SK-N-SH treated with all-trans-retinoic acid at 6 μM for 48 hours (cell line): ENCODE measurements around the gene ELMO1.

Source experiments
- ARNTL ChIP-seq: fragments of 450-650 bp; formaldehyde crosslinking; IDR thresholded peaks from 2 replicates; pipeline ENCODE4 v1.5.0; 2020; ENCODE audit warnings: low read depth, mild to moderate bottlenecking, moderate library complexity, borderline replicate concordance
- GLIS3 ChIP-seq: fragments of 250-450 bp; sonication (Bioruptor Pico); IDR thresholded peaks from 2 replicates; pipeline ENCODE4 v1.5.0; 2020; ENCODE audit warnings: mild to moderate bottlenecking, moderate library complexity
- RARB ChIP-seq: fragments of 250-450 bp; sonication (Bioruptor Pico); IDR thresholded peaks from 2 replicates; pipeline ENCODE4 v1.8.0; 2021; ENCODE audit warnings: mild to moderate bottlenecking, moderate library complexity
- ZNF565 ChIP-seq: fragments of 450-650 bp; formaldehyde crosslinking; conservative IDR thresholded peaks from 2 replicates; pipeline ENCODE4 v1.5.0; 2020; ENCODE audit warnings: low read depth, mild to moderate bottlenecking, moderate library complexity
- TF ChIP-seq, protein P1 (sequence below): fragments of 250-450 bp; sonication (Bioruptor Pico); IDR thresholded peaks from 2 replicates; pipeline ENCODE4 v1.5.1; 2021; ENCODE audit warnings: mild to moderate bottlenecking, moderate library complexity

DNA sequence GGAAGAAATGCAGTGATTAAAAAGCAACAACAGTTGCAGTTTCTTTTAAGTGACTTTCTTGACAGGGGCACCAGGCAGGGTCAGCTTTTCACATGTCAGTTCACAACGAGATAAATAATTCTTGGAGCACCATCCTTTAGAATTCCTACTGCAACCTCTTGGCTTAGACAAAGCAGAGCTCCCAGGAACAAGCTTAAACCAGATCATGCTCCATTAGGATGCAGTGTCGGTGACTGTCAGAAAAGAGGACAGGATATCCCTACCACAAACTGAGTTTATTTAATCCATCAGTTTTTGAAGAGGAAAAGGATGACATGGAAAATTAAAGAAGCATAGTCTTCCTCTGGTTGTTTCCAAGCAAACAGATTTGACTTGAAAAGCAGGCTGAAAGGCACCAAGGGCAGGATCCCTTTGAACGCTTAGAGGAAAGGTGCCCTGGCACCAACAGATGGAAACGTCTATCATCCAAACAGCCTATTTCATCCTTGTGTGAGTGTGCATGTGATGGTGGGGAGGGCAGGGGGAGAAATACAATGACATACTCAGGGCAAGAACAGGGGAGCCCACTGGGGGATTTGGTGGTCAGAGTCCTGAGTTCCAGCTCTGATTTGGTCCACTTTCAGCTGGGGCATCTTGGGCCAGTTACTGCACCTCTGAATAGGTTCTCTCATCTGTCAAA lies 392.3 kb downstream of the ELMO1 start:
- TF ChIP-seq ZNF565 (CRISPR knock-in tag) (no peak), RARB (CRISPR knock-in tag) (no peak), ARNTL (CRISPR knock-in tag) (no peak), GLIS3 (no peak)
- TF ChIP-seq, protein P1, sequence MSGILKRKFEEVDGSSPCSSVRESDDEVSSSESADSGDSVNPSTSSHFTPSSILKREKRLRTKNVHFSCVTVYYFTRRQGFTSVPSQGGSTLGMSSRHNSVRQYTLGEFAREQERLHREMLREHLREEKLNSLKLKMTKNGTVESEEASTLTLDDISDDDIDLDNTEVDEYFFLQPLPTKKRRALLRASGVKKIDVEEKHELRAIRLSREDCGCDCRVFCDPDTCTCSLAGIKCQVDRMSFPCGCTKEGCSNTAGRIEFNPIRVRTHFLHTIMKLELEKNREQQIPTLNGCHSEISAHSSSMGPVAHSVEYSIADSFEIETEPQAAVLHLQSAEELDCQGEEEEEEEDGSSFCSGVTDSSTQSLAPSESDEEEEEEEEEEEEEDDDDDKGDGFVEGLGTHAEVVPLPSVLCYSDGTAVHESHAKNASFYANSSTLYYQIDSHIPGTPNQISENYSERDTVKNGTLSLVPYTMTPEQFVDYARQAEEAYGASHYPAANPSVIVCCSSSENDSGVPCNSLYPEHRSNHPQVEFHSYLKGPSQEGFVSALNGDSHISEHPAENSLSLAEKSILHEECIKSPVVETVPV (CRISPR knock-in tag) = no peak
